ENCODE data around the gene FCHSD2.

- TF ChIP-seq CTCF (IDR thresholded peaks at IDR 0.05) (no peak), EP300 (IDR thresholded peaks at IDR 0.05) (no peak)
These were observed 255.5 kb downstream of the FCHSD2 start for GRCh38 chr11:72886619-72887018.
